ENCODE results near the gene NXT1. TPM values are rescaled to one million over a fixed set of nuclear protein-coding genes. Genes with fewer than 3 reads are reported as not detected.

The NXT1 gene
- total and polyA plus RNA-seq, 11 donors, result 4.2 to 20.1 (median 9.1) TPM

- ATAC-seq (no peak), DNase-seq (no peak)
- no peak overlapping the region for H3K27ac ChIP-seq
- WGBS, 4 donors, result 71 to 79% (median 76%) methylated on average over 1 of the region's 1 CpG
- H3K27me3 ChIP-seq, result no peaks in the 10 kb centered on the region
- peaks cover 0 to 22% (median 6%) of the 10 kb centered on the region in 12 donors for H3K4me1 ChIP-seq
- no peaks in the 10 kb centered on the region for H3K36me3 ChIP-seq
- no peaks in the 10 kb centered on the region for H3K9me3 ChIP-seq
- TF ChIP-seq POLR2A (IDR thresholded peaks at IDR 0.05) (no peak), CTCF (IDR thresholded peaks at IDR 0.05) (no peak)
- H3K4me3 ChIP-seq, result no peak overlapping the region
- intact Hi-C loops (cut with DNase I), result loop anchor here in 1 of 10 donors (10.0 kb wide), 1 partner anchor 448 kb away; no protein-coding TSS in a partner anchor
These were observed 37.3 kb upstream of the NXT1 start for GRCh38 chr20:23313271-23313670.

- DNase-seq, result no peak
- WGBS, 4 donors, result 55 to 79% (median 70%) methylated on average over 5 of the region's 5 CpGs
- no peaks in the 10 kb centered on the region for H3K36me3 ChIP-seq
- peaks cover 0 to 22% (median 6%) of the 10 kb centered on the region in 12 donors for H3K4me1 ChIP-seq
- ATAC-seq, result peak in 3 of 4 donors; percentile 48 to 60 (median 55)
- no peak overlapping the region for H3K4me3 ChIP-seq
- no peaks in the 10 kb centered on the region for H3K27me3 ChIP-seq
- H3K9me3 ChIP-seq, result no peaks in the 10 kb centered on the region
- TF ChIP-seq CTCF (IDR thresholded peaks at IDR 0.05) (no peak), POLR2A (IDR thresholded peaks at IDR 0.05) (no peak)
- H3K27ac ChIP-seq, result peak overlapping the region in 8 of 12 donors; percentile 12 to 61 (median 33)
- intact Hi-C loops (cut with DNase I), result loop anchor here in 1 of 10 donors (10.0 kb wide), 1 partner anchor 450 kb away; no protein-coding TSS in a partner anchor
These were observed 35.9 kb upstream of the NXT1 start for GRCh38 chr20:23314699-23315098.

- H3K27me3 ChIP-seq, result no peaks in the 10 kb centered on the region
- TF ChIP-seq CTCF (IDR thresholded peaks at IDR 0.05), result no peak
- TF ChIP-seq POLR2A (IDR thresholded peaks at IDR 0.05), result no peak
- H3K27ac ChIP-seq, result peak overlapping the region in 6 of 12 donors; percentile 12 to 61 (median 36)
- H3K9me3 ChIP-seq, result no peaks in the 10 kb centered on the region
- peaks cover 0 to 22% (median 6%) of the 10 kb centered on the region in 12 donors for H3K4me1 ChIP-seq
- ATAC-seq, result peak; percentile 52 to 72 (median 61)
- intact Hi-C loops (cut with DNase I), result loop anchor here in 1 of 10 donors (10.0 kb wide), 1 partner anchor 450 kb away; no protein-coding TSS in a partner anchor
- 59 to 77% (median 62%) methylated on average over 9 of the region's 9 CpGs for WGBS, 4 donors
- DNase-seq, result no peak
- H3K4me3 ChIP-seq, result no peak overlapping the region
- no peaks in the 10 kb centered on the region for H3K36me3 ChIP-seq
These were observed 35.5 kb upstream of the NXT1 start for GRCh38 chr20:23315099-23315498.

- H3K4me3 ChIP-seq, result no peak overlapping the region
- H3K27ac ChIP-seq, result no peak overlapping the region
- no peak for TF ChIP-seq CTCF (IDR thresholded peaks at IDR 0.05)
- no peak for TF ChIP-seq POLR2A (IDR thresholded peaks at IDR 0.05)
- no peak for ATAC-seq
- intact Hi-C loops (cut with DNase I), result loop anchor here in 1 of 10 donors (10.0 kb wide), 1 partner anchor 452 kb away; no protein-coding TSS in a partner anchor
- no peak for DNase-seq
- H3K27me3 ChIP-seq, result no peaks in the 10 kb centered on the region
- peaks cover 0 to 22% (median 6%) of the 10 kb centered on the region in 12 donors for H3K4me1 ChIP-seq
- H3K36me3 ChIP-seq, result no peaks in the 10 kb centered on the region
- no peaks in the 10 kb centered on the region for H3K9me3 ChIP-seq
- 97 to 100% (median 98%) methylated on average over 3 of the region's 3 CpGs for WGBS, 4 donors
These were observed 34.0 kb upstream of the NXT1 start for GRCh38 chr20:23316626-23317025.

Measured in heart left ventricle (tissue), 16 donors.